Measurements from ENCODE around the gene PGM5.

DNA sequence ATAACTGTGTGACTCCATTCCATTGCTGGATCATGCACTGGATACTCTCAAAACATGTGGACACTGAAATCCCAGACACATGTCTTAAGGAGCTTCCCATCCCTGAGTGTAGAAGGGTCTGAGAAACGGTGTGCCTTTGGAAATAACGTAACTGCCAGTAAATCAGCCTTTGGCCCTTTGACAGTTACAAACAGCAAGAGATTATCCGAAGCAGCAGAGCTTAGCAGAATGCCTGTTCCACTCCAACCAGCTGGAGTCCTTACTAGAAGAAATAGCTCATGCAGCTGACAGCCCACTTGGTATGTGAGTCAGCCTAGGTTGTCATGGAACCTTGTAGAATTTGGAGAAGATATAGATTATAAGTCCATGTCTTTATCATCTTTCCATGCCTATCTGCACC is 177.3 kb downstream of the PGM5 start:
- TF ChIP-seq, protein P1, sequence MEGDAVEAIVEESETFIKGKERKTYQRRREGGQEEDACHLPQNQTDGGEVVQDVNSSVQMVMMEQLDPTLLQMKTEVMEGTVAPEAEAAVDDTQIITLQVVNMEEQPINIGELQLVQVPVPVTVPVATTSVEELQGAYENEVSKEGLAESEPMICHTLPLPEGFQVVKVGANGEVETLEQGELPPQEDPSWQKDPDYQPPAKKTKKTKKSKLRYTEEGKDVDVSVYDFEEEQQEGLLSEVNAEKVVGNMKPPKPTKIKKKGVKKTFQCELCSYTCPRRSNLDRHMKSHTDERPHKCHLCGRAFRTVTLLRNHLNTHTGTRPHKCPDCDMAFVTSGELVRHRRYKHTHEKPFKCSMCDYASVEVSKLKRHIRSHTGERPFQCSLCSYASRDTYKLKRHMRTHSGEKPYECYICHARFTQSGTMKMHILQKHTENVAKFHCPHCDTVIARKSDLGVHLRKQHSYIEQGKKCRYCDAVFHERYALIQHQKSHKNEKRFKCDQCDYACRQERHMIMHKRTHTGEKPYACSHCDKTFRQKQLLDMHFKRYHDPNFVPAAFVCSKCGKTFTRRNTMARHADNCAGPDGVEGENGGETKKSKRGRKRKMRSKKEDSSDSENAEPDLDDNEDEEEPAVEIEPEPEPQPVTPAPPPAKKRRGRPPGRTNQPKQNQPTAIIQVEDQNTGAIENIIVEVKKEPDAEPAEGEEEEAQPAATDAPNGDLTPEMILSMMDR (IDR thresholded peaks at IDR 0.05; ENCODE audit: extremely low read depth in 1 of 2, insufficient read depth in 1 of 2, low read depth in 1 of 2, low read length in 2 of 2) = no peak
- TF ChIP-seq POLR2A (IDR thresholded peaks at IDR 0.05; ENCODE audit: low read depth, low read length) (no peak), EZH2 (IDR thresholded peaks at IDR 0.05; ENCODE audit: borderline replicate concordance, low read depth, low read length, severe bottlenecking) (no peak), JUN (IDR thresholded peaks at IDR 0.05; ENCODE audit: borderline replicate concordance, insufficient read depth, insufficient read length, low read depth) (no peak)
